CD4-positive, alpha-beta T cell treated with Interleukin-6 at 100 ng/mL for 8 hours (primary cell): ENCODE results near the gene RNASE7.

Experiments used
- DNase-seq: peaks from one replicate; pipeline ENCODE4 v3.0.0-alpha.2; 2020; ENCODE audit warnings: mixed read lengths, low spot score

RNASE7 gene

DNA sequence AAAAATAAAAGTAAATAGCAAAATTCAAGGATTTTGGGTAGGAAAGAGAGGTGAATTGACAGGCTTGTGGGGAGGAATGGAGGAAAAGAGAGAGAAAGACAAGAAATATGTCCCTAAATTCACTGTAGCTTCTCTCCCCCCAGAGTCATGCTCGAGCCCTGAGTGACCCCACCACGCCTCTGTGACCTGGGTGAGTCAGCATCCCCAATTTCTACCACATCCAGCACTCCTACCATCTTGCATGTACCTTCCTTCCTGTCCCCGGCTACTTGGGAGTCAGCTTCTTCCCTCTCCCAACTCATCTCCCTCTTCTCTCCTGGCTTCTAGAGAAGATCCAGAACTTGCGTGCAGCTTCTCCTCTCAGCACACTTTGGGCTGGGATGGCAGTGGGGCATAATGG, 46.5 kb downstream of the RNASE7 start:
- DNase-seq: no peak

- no peak for DNase-seq
Measured at GRCh38 chr14:21089271-21089670, 47.1 kb downstream of the RNASE7 start.

GRCh38 chr14:21089877-21090193, 47.7 kb downstream of the RNASE7 start:
- no peak for DNase-seq

- DNase-seq: no peak
Measured at GRCh38 chr14:21090194-21090939, 48.2 kb downstream of the RNASE7 start.

- DNase-seq: no peak
Measured at GRCh38 chr14:21090940-21091663, 48.9 kb downstream of the RNASE7 start.

DNA sequence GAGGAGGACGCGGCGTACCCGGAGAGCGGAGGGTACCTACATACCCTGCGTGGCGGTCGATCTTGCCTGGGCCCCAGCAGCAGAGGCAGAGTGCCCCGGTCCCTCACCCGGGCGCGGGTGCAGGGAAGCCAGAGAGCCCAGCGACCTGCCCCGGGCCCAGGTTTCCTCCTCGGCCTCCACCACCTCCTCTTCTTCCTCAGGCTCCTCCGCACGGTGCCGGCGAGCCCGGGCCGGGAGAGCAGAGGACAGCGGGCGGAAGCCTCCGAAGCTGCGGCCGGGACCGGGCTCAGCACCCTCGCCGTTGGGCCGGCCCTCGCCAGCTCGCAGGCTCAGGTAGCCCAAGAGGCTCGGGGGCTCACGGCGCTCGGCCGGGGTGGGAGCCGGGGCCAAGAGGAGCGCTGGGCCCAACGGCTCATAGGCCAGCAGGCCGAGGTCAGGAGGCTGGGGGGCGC, 49.7 kb downstream of the RNASE7 start:
- DNase-seq: no peak

GRCh38 chr14:21092273-21093011, 50.3 kb downstream of the RNASE7 start:
- peak; percentile 88 for DNase-seq

GRCh38 chr14:21093018-21093417, 50.9 kb downstream of the RNASE7 start:
- no peak for DNase-seq
